H54 (cell line): ENCODE measurements around the gene NOP9.

Experiments
- DNase-seq: peaks from one replicate; pipeline ENCODE4 v3.0.0; 2011; ENCODE audit warnings: low spot score, mixed read lengths; ENCODE audit not compliant: insufficient read length
- FAIRE-seq: peaks from 3 replicates; lab custom pipeline; 2011; peaks lifted over from hg19 to GRCh38; lab: Jason Lieb, UNC
- POLR2A ChIP-seq: IDR thresholded peaks from 2 replicates; pipeline ENCODE4 v1.6.1; 2011; ENCODE audit warnings: low read depth, mild to moderate bottlenecking, low read length

NOP9 gene

GRCh38 chr14:24259282-24260025, 40.2 kb upstream of the NOP9 start:
- FAIRE-seq (no peak), DNase-seq (no peak)
- TF ChIP-seq POLR2A = no peak

- TF ChIP-seq POLR2A = no peak
- DNase-seq (no peak), FAIRE-seq (no peak)
Measured at GRCh38 chr14:24260026-24260779, 39.4 kb upstream of the NOP9 start.

GRCh38 chr14:24260780-24261157, 38.9 kb upstream of the NOP9 start:
- DNase-seq = no peak
- FAIRE-seq = no peak
- TF ChIP-seq POLR2A = no peak

- FAIRE-seq (no peak), DNase-seq (no peak)
- no peak for TF ChIP-seq POLR2A
Measured at GRCh38 chr14:24261256-24261968, 38.2 kb upstream of the NOP9 start.

GRCh38 chr14:24261969-24262327, 37.7 kb upstream of the NOP9 start:
- FAIRE-seq = no peak
- TF ChIP-seq POLR2A = no peak
- no peak for DNase-seq

- FAIRE-seq (no peak), DNase-seq (no peak)
- TF ChIP-seq POLR2A = no peak
Measured at GRCh38 chr14:24262821-24263733, 36.6 kb upstream of the NOP9 start, which contains the start of gene TGM1. Gene TGM1, minus strand, starts transcription at chr14:24263177. Its CDS starts 825 bp downstream, at chr14:24262352.

- DNase-seq (no peak), FAIRE-seq (no peak)
- no peak for TF ChIP-seq POLR2A
Measured at GRCh38 chr14:24263848-24264247, 35.8 kb upstream of the NOP9 start.

GRCh38 chr14:24264298-24264697, 35.4 kb upstream of the NOP9 start:
- FAIRE-seq = no peak
- no peak for TF ChIP-seq POLR2A
- DNase-seq = no peak

- no peak for TF ChIP-seq POLR2A
- DNase-seq = no peak
- FAIRE-seq = no peak
Measured at GRCh38 chr14:24266344-24267244, 33.1 kb upstream of the NOP9 start.

GRCh38 chr14:24267516-24267915, 32.1 kb upstream of the NOP9 start:
- FAIRE-seq = no peak
- no peak for TF ChIP-seq POLR2A

GRCh38 chr14:24268225-24268624, 31.4 kb upstream of the NOP9 start:
- FAIRE-seq (no peak), DNase-seq (no peak)
- TF ChIP-seq POLR2A = no peak

More at GRCh38 chr14:24267516-24267915, 32.1 kb upstream of the NOP9 start:
- no peak for DNase-seq

GRCh38 chr14:24269368-24269767, 30.3 kb upstream of the NOP9 start:
- TF ChIP-seq POLR2A = no peak
- no peak for DNase-seq
- no peak for FAIRE-seq

- no peak for DNase-seq
- no peak for FAIRE-seq
- TF ChIP-seq POLR2A = no peak
Measured at GRCh38 chr14:24269910-24270536, 29.6 kb upstream of the NOP9 start.
